Measurements from ENCODE around the gene PTTG1IP.

The PTTG1IP gene

DNA sequence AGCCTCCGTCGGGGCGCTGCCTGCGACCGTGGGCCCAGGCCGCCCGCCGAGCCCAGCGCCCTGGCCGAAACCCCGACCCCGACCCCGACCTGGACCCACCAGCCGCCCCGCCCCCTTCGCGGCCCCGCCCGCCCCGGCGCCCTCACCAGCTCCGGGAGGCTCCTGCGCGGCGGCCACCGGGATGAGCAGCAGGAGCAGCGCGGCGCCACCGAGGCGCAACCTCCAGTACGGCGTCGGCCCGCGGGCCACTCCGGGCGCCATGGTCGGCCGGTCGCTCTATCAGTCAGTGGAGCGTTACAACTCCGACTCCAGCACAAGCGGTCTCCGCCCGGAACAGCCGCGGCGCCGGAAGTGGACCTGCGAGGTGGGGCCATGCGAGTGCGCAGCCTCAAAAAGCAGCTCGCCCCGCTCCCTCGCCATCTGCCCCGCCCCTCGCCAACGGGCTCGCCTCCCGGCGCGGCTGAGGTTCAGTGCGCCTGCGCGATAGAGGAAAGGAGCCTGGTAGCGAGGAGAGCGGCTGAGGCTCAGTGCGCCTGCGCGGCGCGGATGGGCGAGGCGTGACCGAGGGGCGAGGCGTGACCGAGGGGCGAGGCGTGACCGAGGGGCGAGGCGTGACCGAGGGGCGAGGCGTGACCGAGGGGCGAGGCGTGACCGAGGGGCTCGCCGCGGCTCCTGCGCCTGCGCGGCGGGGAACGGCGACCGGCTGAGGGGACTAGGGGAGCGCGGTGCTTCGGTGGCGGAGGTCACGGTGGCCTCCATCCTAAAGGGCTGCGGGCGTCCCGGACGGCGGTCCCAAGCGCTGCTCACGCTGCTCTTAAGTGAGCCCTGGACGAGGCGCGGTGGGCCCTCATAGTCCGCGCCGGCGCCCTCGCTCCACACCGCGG is at the start of gene PTTG1IP:
TSS of gene PTTG1IP (minus strand) at position 335 of the 884 bp plus-strand sequence. CDS start at position 261, 74 bp downstream.
- H3K27ac Mint-ChIP-seq: peak within 1 kb of the TSS; percentile 92
- no peaks in the 10 kb centered on the region for H3K27me3 Mint-ChIP-seq
- H3K4me1 Mint-ChIP-seq: peaks cover 35% of the 10 kb centered on the region
- DNase-seq (ENCODE audit: low spot score in 2 of 2): peak; percentile 97 to 99
- H3K36me3 Mint-ChIP-seq: no peaks in the 10 kb centered on the region
- ATAC-seq (ENCODE audit: low read depth): peak; percentile 78
- no peaks in the 10 kb centered on the region for H3K9me3 Mint-ChIP-seq
- H3K4me3 Mint-ChIP-seq: peak within 1 kb of the TSS; percentile 89

DNA sequence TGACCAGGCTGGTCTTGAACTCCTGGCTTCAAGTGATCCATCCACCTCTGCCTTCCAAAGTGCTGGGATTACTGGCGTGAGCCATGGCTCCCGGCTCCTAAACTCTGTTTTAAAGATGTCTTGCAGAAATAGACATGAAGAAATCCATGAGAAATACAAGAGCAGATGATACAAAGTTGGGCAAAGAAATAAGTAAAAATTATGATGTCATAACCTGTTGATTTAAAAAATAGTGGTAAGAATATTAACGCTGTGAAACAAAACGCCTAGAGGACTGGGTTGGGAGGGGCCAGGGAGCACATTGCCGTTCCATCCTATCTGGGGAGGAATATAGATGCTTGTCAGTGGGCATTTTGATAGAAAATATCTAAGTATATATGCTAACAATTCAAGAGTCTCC is 48.4 kb upstream of the PTTG1IP start:
- H3K27me3 Mint-ChIP-seq: no peaks in the 10 kb centered on the region
- peak overlapping the region; percentile 22 for H3K4me3 Mint-ChIP-seq
- peaks cover 59% of the 10 kb centered on the region for H3K4me1 Mint-ChIP-seq
- H3K27ac Mint-ChIP-seq: peak overlapping the region; percentile 93
- no peaks in the 10 kb centered on the region for H3K36me3 Mint-ChIP-seq
- H3K9me3 Mint-ChIP-seq: no peaks in the 10 kb centered on the region
- no peak for ATAC-seq (ENCODE audit: low read depth)
- no peak for DNase-seq (ENCODE audit: low spot score in 2 of 2)

- H3K27me3 Mint-ChIP-seq: no peaks in the 10 kb centered on the region
- H3K4me1 Mint-ChIP-seq: peaks cover 54% of the 10 kb centered on the region
- H3K36me3 Mint-ChIP-seq: no peaks in the 10 kb centered on the region
- peak within 1 kb of the TSS; percentile 93 for H3K27ac Mint-ChIP-seq
- DNase-seq (ENCODE audit: low spot score in 2 of 2): peak in 1 of 2 donors; percentile 38
- H3K9me3 Mint-ChIP-seq: no peaks in the 10 kb centered on the region
- peak within 1 kb of the TSS; percentile 97 for H3K4me3 Mint-ChIP-seq
- peak; percentile 84 for ATAC-seq (ENCODE audit: low read depth)
Measured at GRCh38 chr21:44920694-44921604, 47.5 kb upstream of the PTTG1IP start, which contains the start of gene ITGB2. TSS of gene ITGB2 (minus strand) at chr21:44920899. CDS start at chr21:44910782, 10,117 bp downstream.

GRCh38 chr21:44919913-44920693 is 46.6 kb upstream of the PTTG1IP start:
- H3K36me3 Mint-ChIP-seq: peaks cover 3% of the 10 kb centered on the region
- peak overlapping the region; percentile 97 for H3K4me3 Mint-ChIP-seq
- ATAC-seq (ENCODE audit: low read depth) (peak; percentile 19), DNase-seq (ENCODE audit: low spot score in 2 of 2) (no peak)
- no peaks in the 10 kb centered on the region for H3K27me3 Mint-ChIP-seq
- H3K4me1 Mint-ChIP-seq: peaks cover 56% of the 10 kb centered on the region
- H3K9me3 Mint-ChIP-seq: no peaks in the 10 kb centered on the region
- peak overlapping the region; percentile 93 for H3K27ac Mint-ChIP-seq

GRCh38 chr21:44919111-44919912 is 45.8 kb upstream of the PTTG1IP start:
- Mint-ChIP-seq H3K27me3 (no peaks in the 10 kb centered on the region), H3K4me3 (peak overlapping the region; percentile 97), H3K9me3 (no peaks in the 10 kb centered on the region), H3K27ac (peak overlapping the region; percentile 93), H3K36me3 (peaks cover 3% of the 10 kb centered on the region), H3K4me1 (peaks cover 52% of the 10 kb centered on the region)
- no peak for DNase-seq (ENCODE audit: low spot score in 2 of 2)
- ATAC-seq (ENCODE audit: low read depth): no peak

- peaks cover 3% of the 10 kb centered on the region for H3K36me3 Mint-ChIP-seq
- H3K4me1 Mint-ChIP-seq: peaks cover 48% of the 10 kb centered on the region
- H3K4me3 Mint-ChIP-seq: peak overlapping the region; percentile 97
- no peaks in the 10 kb centered on the region for H3K9me3 Mint-ChIP-seq
- ATAC-seq (ENCODE audit: low read depth): no peak
- no peak for DNase-seq (ENCODE audit: low spot score in 2 of 2)
- H3K27ac Mint-ChIP-seq: no peak overlapping the region
- H3K27me3 Mint-ChIP-seq: no peaks in the 10 kb centered on the region
Measured at GRCh38 chr21:44918581-44919033, 45.1 kb upstream of the PTTG1IP start.

DNA sequence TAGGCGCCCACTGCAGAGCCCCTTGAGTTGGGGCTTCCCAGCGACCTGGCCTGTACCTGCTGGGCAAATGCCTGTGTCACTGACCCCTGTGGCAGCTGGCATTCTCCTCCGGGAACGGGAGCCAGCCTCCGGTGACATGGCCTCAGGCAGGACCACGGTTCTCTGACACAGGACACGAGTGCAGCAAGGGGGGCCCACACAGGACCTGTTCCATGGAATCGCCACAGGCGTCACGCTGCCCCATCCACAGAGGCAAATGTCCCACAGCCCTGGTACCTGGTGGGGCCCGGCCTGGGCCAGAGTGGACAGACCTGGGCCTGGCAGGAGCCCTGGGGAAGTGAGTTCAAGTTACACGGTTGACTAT is 44.6 kb upstream of the PTTG1IP start:
- no peak overlapping the region for H3K27ac Mint-ChIP-seq
- ATAC-seq (ENCODE audit: low read depth) (no peak), DNase-seq (ENCODE audit: low spot score in 2 of 2) (no peak)
- H3K4me1 Mint-ChIP-seq: peaks cover 47% of the 10 kb centered on the region
- H3K27me3 Mint-ChIP-seq: no peaks in the 10 kb centered on the region
- H3K36me3 Mint-ChIP-seq: peaks cover 3% of the 10 kb centered on the region
- no peaks in the 10 kb centered on the region for H3K9me3 Mint-ChIP-seq
- H3K4me3 Mint-ChIP-seq: peak overlapping the region; percentile 97

DNA sequence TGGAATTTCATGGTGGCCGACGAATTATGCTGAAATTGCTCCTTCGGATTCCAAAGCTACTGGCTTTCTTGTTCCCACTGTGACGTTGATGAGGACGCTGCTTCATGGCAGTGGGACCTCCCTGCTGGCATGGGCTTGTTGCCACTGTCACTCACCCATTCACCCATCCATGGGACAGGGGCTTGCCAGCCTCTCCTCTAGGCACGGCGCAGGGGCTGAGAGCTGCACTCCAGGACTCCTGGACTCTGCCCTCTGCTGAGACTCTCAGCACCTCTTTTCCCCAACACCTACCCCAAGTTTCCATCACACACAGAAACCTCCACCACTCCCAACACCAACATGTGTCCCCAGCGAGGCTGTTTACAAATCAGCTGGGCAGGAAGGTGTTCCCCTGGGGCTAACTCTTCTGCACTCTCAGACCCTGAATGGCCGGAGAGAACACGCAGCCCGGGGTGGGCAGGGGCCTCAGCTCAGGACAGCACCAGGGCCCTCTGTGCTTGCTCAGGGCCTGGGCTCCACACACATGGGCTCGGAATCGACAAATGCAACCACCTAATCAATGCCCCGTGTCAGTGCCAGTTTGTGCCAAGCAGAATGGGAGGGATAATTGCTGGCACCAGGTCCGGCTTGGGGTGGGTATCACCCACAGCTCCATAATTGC is 44.1 kb upstream of the PTTG1IP start:
- Mint-ChIP-seq H3K4me3 (peak overlapping the region; percentile 97), H3K36me3 (peaks cover 3% of the 10 kb centered on the region), H3K4me1 (peaks cover 44% of the 10 kb centered on the region), H3K9me3 (no peaks in the 10 kb centered on the region), H3K27me3 (no peaks in the 10 kb centered on the region), H3K27ac (peak overlapping the region; percentile 38)
- DNase-seq (ENCODE audit: low spot score in 2 of 2): no peak
- no peak for ATAC-seq (ENCODE audit: low read depth)

DNA sequence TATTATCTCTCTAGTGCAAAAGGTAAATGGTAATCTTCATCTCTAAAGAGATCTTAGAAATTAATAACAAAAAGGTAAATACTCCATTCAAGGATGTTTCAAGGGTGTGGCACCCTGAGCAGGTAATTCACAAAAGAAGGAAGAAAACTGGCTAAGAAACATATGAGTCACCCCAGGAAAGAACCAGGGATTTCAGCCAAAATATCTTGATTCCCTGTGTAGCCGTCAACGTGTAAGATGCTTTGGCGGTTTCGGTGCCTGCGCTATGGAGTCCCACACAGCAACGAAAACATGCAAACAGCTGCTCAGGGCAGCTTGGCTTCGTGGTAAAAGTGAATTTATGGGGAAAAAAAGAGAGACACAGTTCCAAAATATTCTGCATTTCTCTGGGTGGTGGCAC is 43.5 kb upstream of the PTTG1IP start:
- Mint-ChIP-seq H3K9me3 (no peaks in the 10 kb centered on the region), H3K27me3 (no peaks in the 10 kb centered on the region), H3K27ac (no peak overlapping the region), H3K4me1 (peaks cover 44% of the 10 kb centered on the region), H3K4me3 (no peak overlapping the region), H3K36me3 (peaks cover 3% of the 10 kb centered on the region)
- DNase-seq (ENCODE audit: low spot score in 2 of 2) (no peak), ATAC-seq (ENCODE audit: low read depth) (no peak)

GRCh38 chr21:44914176-44914874 is 40.8 kb upstream of the PTTG1IP start:
- peaks cover 4% of the 10 kb centered on the region for H3K36me3 Mint-ChIP-seq
- peaks cover 41% of the 10 kb centered on the region for H3K4me1 Mint-ChIP-seq
- DNase-seq (ENCODE audit: low spot score in 2 of 2) (no peak), ATAC-seq (ENCODE audit: low read depth) (peak; percentile 80)
- no peaks in the 10 kb centered on the region for H3K27me3 Mint-ChIP-seq
- H3K4me3 Mint-ChIP-seq: peak overlapping the region; percentile 66
- H3K9me3 Mint-ChIP-seq: no peaks in the 10 kb centered on the region
- peak overlapping the region; percentile 77 for H3K27ac Mint-ChIP-seq

GRCh38 chr21:44913425-44914175 is 40.1 kb upstream of the PTTG1IP start:
- no peaks in the 10 kb centered on the region for H3K27me3 Mint-ChIP-seq
- no peaks in the 10 kb centered on the region for H3K9me3 Mint-ChIP-seq
- H3K27ac Mint-ChIP-seq: peak overlapping the region; percentile 77
- DNase-seq (ENCODE audit: low spot score in 2 of 2) (no peak), ATAC-seq (ENCODE audit: low read depth) (no peak)
- peaks cover 44% of the 10 kb centered on the region for H3K4me1 Mint-ChIP-seq
- H3K4me3 Mint-ChIP-seq: peak overlapping the region; percentile 66
- peaks cover 9% of the 10 kb centered on the region for H3K36me3 Mint-ChIP-seq

Measured in memory B cell (primary cell).